Sigmoid colon (tissue), 7 donors: Measurements from ENCODE around the gene PPWD1. TPM values are rescaled to one million over a fixed set of nuclear protein-coding genes. Genes with fewer than 3 reads are reported as not detected.

Source experiments
- DNase-seq: peaks from one replicate; pipeline ENCODE4 v3.0.0-alpha.2; 2019
- H3K27ac ChIP-seq, 4 donors: fragments of 200-600 bp; sonication (generic); one replicate each; pipeline ENCODE4 v1.5.1; 2016 to 2019; ENCODE audit warnings: mild to moderate bottlenecking in 1 of 4
- H3K27me3 ChIP-seq, 3 donors: fragments of 200-600 bp; sonication (generic); one replicate each; pipeline ENCODE4 v1.5.1; 2019; ENCODE audit warnings: mild to moderate bottlenecking in 1 of 3
- H3K36me3 ChIP-seq, 4 donors: fragments of 200-600 bp; sonication (generic); one replicate each; pipeline ENCODE4 v1.5.1; 2016 to 2019
- H3K4me1 ChIP-seq, 4 donors: fragments of 200-600 bp; sonication (generic); one replicate each; pipeline ENCODE4 v1.5.1; 2017 to 2019
- H3K4me3 ChIP-seq, 4 donors: fragments of 200-600 bp; sonication (generic); one replicate each; pipeline ENCODE4 v1.5.1; 2017 to 2019; ENCODE audit warnings: mild to moderate bottlenecking in 2 of 4, moderate library complexity in 1 of 4
- H3K9me3 ChIP-seq, 4 donors: fragments of 200-600 bp in 3 of 4; sonication (generic) in 3 of 4; one replicate each; pipeline versions ENCODE4 v1.5.1 to v1.6.1; 2013 to 2019
- EP300 ChIP-seq, 4 donors: sonication (generic); formaldehyde crosslinking; IDR thresholded peaks; one replicate each; pipeline ENCODE4 v1.6.1; 2017; ENCODE audit warnings: antibody characterized with exemption in 4 of 4
- POLR2A ChIP-seq, 2 donors: fragments of 450-650 bp; IDR thresholded peaks; one replicate each; pipeline ENCODE4 v1.6.1; 2016; ENCODE audit warnings: antibody characterized with exemption in 2 of 2, mild to moderate bottlenecking in 2 of 2, moderate library complexity in 2 of 2
- POLR2AphosphoS5 ChIP-seq, 4 donors: sonication (generic); formaldehyde crosslinking; IDR thresholded peaks; one replicate each; pipeline ENCODE4 v1.6.1; 2017; ENCODE audit warnings: antibody characterized with exemption in 4 of 4
- WGBS, 2 donors: extraction: QIAGEN DNeasy Blood & Tissue Kit; methylation state at CpG; one replicate each; pipeline ENCODE4 v1.1.7; 2013; 5-methylcytosine and 5-hydroxymethylcytosine counted together
- intact Hi-C: fragments of 100-400 bp; cut with DNase I; formaldehyde crosslinking; loops from one replicate; pipeline ENCODE4 v1.15.1; 2023
- polyA plus RNA-seq, 3 donors: library from polyadenylated mRNA; stranded (reverse); fragments of 200-250 nt; gene quantifications; one replicate each; pipeline ENCODE4 v1.2.3, GENCODE V29; 2013
- total RNA-seq, 4 donors: library from RNA; depleted of rRNA; stranded (reverse); fragments of >200 nt; gene quantifications; one replicate each; pipeline ENCODE4 v1.1.0, GENCODE V29; 2016
- TF ChIP-seq, protein P1 (sequence below), 4 experiments: fragments of 450-650 bp in 3 of 4; fragments of 200-600 bp in 1 of 4; IDR thresholded peaks; one replicate each; pipeline ENCODE4 v1.5.1; 2016 to 2019; ENCODE audit warnings: antibody characterized with exemption in 4 of 4, mild to moderate bottlenecking in 3 of 4, moderate library complexity in 2 of 4
- donor health status: healthy with polysubstance abuse.
- donor health status: Bipolar disorder and iron deficiency.
- donor health status: healthy.

PPWD1 gene
- total RNA-seq, result 10 to 100 TPM; 50.2 to 91.1 (median 78.1) TPM
- polyA plus RNA-seq, result 10 to 100 TPM in 2 of 3 donors, 1 to 10 TPM in 1; 9.7 to 20.2 (median 17.4) TPM

DNA sequence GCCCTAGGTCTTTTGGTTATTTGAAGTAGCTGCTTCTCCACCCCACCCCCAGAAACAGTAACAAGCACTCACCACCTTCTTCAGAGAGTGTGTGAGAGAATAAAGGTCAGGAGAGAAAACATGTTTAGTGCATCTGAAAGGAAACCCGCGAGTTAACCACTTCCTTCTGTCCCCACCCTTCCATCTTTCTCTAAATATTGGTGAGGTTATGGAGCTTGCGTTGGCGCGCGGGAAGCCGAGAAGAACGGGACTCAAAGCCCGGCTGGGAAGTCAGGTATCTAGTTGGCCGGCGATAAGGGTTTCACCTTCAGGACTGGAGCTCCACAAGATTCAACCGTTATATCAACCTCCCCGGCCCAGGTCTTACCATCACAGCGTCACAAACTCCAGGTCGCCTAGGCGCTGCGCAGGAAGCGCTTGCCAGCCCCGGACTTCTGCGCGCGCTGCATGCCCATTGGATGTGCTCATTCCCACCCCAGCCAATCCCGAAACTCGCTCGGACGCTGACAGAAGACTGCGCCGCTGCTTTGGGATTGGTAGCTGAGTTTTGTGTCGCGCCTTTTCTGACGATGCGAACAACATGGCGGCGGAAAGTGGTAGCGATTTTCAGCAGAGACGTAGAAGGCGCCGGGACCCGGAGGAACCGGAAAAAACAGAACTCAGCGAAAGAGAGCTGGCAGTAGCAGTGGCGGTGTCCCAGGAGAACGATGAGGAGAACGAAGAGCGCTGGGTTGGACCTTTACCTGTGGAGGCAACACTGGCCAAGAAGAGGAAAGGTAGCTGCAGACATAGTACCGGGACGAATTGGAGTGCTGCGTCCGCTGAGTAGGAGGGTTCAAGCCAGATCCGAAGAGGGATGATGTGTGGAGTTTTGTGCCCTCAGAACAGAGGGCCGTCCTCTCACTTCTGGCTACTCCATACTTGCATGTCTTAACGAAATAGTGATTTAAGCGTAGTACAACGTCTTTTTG lies at the start of gene PPWD1, which contains the start of gene CENPK:
Gene PPWD1, plus strand, starts transcription at position 566 of the 971 bp plus-strand sequence. Its CDS starts 15 bp downstream, at position 581.
Gene CENPK, minus strand, starts transcription at position 438 of the 971 bp plus-strand sequence. CDS start 8,261 bp downstream, outside the sequence.
- H3K36me3 ChIP-seq, result no peaks in the 10 kb centered on the region
- intact Hi-C loops, result loop anchor here (2.0 to 10.0 kb wide), 4 partner anchors 62 to 798 kb away; partner anchors contain the start of genes ADAMTS6, CWC27, SHLD3 and SREK1

DNA sequence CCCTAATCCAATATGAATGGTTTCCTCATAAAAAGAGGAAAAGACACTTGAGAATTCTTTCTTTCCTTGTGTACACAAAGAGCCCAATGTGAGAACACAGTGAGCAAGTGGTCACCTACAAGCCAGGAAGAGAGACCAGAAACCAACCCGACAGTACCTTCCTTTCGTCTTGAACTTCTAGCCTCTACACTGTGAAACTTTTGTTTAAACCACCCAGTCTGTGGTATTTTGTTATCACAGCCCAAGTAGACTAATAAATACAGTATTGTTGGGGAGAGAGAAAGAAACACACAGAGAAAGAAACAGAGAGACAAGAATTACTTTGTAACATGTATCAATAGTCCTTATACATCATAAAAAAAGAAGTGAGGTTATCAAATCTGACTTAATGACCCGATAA lies 37.4 kb upstream of the PPWD1 start:
- Histone ChIP-seq H3K9me3 (no peaks in the 10 kb centered on the region), H3K36me3 (no peaks in the 10 kb centered on the region), H3K4me3 (no peak overlapping the region), H3K27ac (no peak overlapping the region), H3K4me1 (no peaks in the 10 kb centered on the region), H3K27me3 (no peaks in the 10 kb centered on the region)
- WGBS, 2 donors, result 94 to 97% methylated on average over 3 of the region's 3 CpGs
- intact Hi-C loops, result no loop called here
- DNase-seq, result no peak
- TF ChIP-seq POLR2A (IDR thresholded peaks at IDR 0.05), result no peak
- TF ChIP-seq, protein P1, sequence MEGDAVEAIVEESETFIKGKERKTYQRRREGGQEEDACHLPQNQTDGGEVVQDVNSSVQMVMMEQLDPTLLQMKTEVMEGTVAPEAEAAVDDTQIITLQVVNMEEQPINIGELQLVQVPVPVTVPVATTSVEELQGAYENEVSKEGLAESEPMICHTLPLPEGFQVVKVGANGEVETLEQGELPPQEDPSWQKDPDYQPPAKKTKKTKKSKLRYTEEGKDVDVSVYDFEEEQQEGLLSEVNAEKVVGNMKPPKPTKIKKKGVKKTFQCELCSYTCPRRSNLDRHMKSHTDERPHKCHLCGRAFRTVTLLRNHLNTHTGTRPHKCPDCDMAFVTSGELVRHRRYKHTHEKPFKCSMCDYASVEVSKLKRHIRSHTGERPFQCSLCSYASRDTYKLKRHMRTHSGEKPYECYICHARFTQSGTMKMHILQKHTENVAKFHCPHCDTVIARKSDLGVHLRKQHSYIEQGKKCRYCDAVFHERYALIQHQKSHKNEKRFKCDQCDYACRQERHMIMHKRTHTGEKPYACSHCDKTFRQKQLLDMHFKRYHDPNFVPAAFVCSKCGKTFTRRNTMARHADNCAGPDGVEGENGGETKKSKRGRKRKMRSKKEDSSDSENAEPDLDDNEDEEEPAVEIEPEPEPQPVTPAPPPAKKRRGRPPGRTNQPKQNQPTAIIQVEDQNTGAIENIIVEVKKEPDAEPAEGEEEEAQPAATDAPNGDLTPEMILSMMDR (IDR thresholded peaks at IDR 0.05), result no peak
- TF ChIP-seq POLR2AphosphoS5 (IDR thresholded peaks at IDR 0.05), result no peak
- no peak for TF ChIP-seq EP300 (IDR thresholded peaks at IDR 0.05)

More for the DNA sequence above, at the start of gene PPWD1, which contains the start of gene CENPK:
- peaks cover 0 to 29% (median 22%) of the 10 kb centered on the region in 4 donors for H3K4me1 ChIP-seq
- peak within 1 kb of the TSS; percentile 75 to 91 (median 84) for H3K4me3 ChIP-seq
- no peaks in the 10 kb centered on the region for H3K27me3 ChIP-seq
- peak in 1 of 4 donors; percentile 20 for TF ChIP-seq EP300 (IDR thresholded peaks at IDR 0.05)
- TF ChIP-seq, protein P1 (IDR thresholded peaks at IDR 0.05), result no peak
- TF ChIP-seq POLR2AphosphoS5 (IDR thresholded peaks at IDR 0.05), result peak; percentile 84 to 91 (median 90)
- peak; percentile 39 to 65 for TF ChIP-seq POLR2A (IDR thresholded peaks at IDR 0.05)
- DNase-seq, result peak; percentile 97
- peak within 1 kb of the TSS; percentile 80 to 88 (median 87) for H3K27ac ChIP-seq
- WGBS, 2 donors, result 0% methylated on average over 54 of the region's 54 CpGs
- H3K9me3 ChIP-seq, result no peaks in the 10 kb centered on the region

DNA sequence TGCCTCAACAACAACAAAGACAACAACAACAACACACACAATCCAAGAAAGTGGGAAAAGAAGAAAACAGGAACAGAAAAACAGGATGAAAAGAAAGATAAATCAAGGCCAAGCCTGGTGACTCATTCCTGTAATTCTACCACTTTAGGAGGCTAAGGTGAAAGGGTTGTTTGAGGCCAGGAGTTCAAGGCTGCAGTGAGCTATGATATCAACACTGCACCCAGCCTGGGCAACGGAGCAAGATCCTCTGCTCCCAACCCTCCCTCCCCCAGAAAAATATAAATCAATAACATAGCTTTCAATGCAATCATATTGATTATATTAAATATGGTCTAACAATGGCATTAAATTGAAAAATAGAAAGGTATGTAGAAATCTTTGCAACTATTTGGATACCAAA lies 32.2 kb upstream of the PPWD1 start:
- WGBS, 2 donors, result 89 to 93% methylated on average over 1 of the region's 1 CpG
- no peaks in the 10 kb centered on the region for H3K9me3 ChIP-seq
- no peak overlapping the region for H3K27ac ChIP-seq
- no peak for DNase-seq
- H3K27me3 ChIP-seq, result no peaks in the 10 kb centered on the region
- TF ChIP-seq POLR2A (IDR thresholded peaks at IDR 0.05) (no peak), POLR2AphosphoS5 (IDR thresholded peaks at IDR 0.05) (no peak), EP300 (IDR thresholded peaks at IDR 0.05) (no peak)
- TF ChIP-seq, protein P1 (IDR thresholded peaks at IDR 0.05), result no peak
- H3K36me3 ChIP-seq, result no peaks in the 10 kb centered on the region
- intact Hi-C loops, result no loop called here
- no peaks in the 10 kb centered on the region for H3K4me1 ChIP-seq
- H3K4me3 ChIP-seq, result no peak overlapping the region

DNA sequence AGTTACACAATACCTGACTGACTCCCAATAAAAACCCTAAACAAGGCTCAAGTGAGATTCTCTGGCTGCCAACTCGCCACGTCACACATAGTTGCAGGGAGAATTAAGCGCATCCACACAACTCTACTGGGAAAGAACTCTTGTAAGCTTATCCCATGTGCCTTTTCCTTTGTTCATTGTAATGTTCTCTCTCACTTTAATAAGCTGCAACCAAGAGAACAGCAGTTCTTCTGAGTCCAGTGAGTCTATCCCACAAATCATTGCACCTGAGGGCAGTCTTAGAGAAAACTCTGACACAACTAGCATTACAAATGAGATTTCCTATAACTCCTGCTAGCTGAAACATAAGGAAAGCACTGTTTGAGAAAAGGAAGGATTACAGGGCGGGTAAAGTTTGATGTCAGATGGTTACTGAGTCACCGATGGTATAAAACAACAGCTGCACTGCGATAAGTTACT lies 27.5 kb upstream of the PPWD1 start:
- no peaks in the 10 kb centered on the region for H3K27me3 ChIP-seq
- H3K27ac ChIP-seq, result no peak overlapping the region
- intact Hi-C loops, result no loop called here
- H3K36me3 ChIP-seq, result no peaks in the 10 kb centered on the region
- no peaks in the 10 kb centered on the region for H3K9me3 ChIP-seq
- no peak for DNase-seq
- H3K4me1 ChIP-seq, result no peaks in the 10 kb centered on the region
- no peak overlapping the region for H3K4me3 ChIP-seq
- TF ChIP-seq EP300 (IDR thresholded peaks at IDR 0.05) (no peak), POLR2AphosphoS5 (IDR thresholded peaks at IDR 0.05) (no peak), POLR2A (IDR thresholded peaks at IDR 0.05) (no peak)
- TF ChIP-seq, protein P1 (IDR thresholded peaks at IDR 0.05), result no peak
- WGBS, 2 donors, result 52 to 79% methylated on average over 6 of the region's 6 CpGs
